Ammon's horn (tissue), 1 donor: Measurements from ENCODE around the gene SERPINB7.

ENCODE experiments used
- DNase-seq: peaks from one replicate; pipeline ENCODE4 v3.0.0-alpha.2; 2016; ENCODE audit warnings: low spot score

Gene SERPINB7

GRCh38 chr18:63788447-63789096 lies 13.4 kb downstream of the SERPINB7 start:
- no peak for DNase-seq

- DNase-seq: no peak
Observed at GRCh38 chr18:63789327-63789726, 14.1 kb downstream of the SERPINB7 start.

- no peak for DNase-seq
Observed at GRCh38 chr18:63795606-63796005, 20.4 kb downstream of the SERPINB7 start.

GRCh38 chr18:63799189-63799588 lies 24.0 kb downstream of the SERPINB7 start:
- DNase-seq: no peak

- DNase-seq: no peak
Observed at GRCh38 chr18:63801343-63801742, 26.1 kb downstream of the SERPINB7 start.

- DNase-seq: no peak
Observed at GRCh38 chr18:63808125-63808524, 32.9 kb downstream of the SERPINB7 start.

- no peak for DNase-seq
Observed at GRCh38 chr18:63817441-63818051, 42.3 kb downstream of the SERPINB7 start.

GRCh38 chr18:63818212-63818611 lies 43.0 kb downstream of the SERPINB7 start:
- no peak for DNase-seq

- DNase-seq: no peak
Observed at GRCh38 chr18:63819786-63820185, 44.6 kb downstream of the SERPINB7 start.

GRCh38 chr18:63820694-63821093 lies 45.5 kb downstream of the SERPINB7 start:
- DNase-seq: no peak

GRCh38 chr18:63823516-63824219 lies 48.5 kb downstream of the SERPINB7 start:
- peak; percentile 51 for DNase-seq

GRCh38 chr18:63824220-63824525 lies 49.0 kb downstream of the SERPINB7 start:
- no peak for DNase-seq

- DNase-seq: no peak
Observed at GRCh38 chr18:63828120-63828519, 52.9 kb downstream of the SERPINB7 start.

GRCh38 chr18:63828656-63829055 lies 53.4 kb downstream of the SERPINB7 start:
- DNase-seq: no peak

GRCh38 chr18:63829886-63830285 lies 54.7 kb downstream of the SERPINB7 start:
- no peak for DNase-seq

- no peak for DNase-seq
Observed at GRCh38 chr18:63831080-63831788, 56.0 kb downstream of the SERPINB7 start.

- no peak for DNase-seq
Observed at GRCh38 chr18:63832470-63832869, 57.3 kb downstream of the SERPINB7 start.

GRCh38 chr18:63834471-63835113 lies 59.4 kb downstream of the SERPINB7 start:
- DNase-seq: no peak

- DNase-seq: no peak
Observed at GRCh38 chr18:63836456-63836855, 61.2 kb downstream of the SERPINB7 start.

GRCh38 chr18:63837590-63837989 lies 62.4 kb downstream of the SERPINB7 start:
- no peak for DNase-seq

GRCh38 chr18:63843008-63843407 lies 67.8 kb downstream of the SERPINB7 start:
- no peak for DNase-seq

- peak; percentile 25 for DNase-seq
Observed at GRCh38 chr18:63844254-63844653, 69.0 kb downstream of the SERPINB7 start.
